SW 1271 (cell line): ENCODE results near the gene AFG1L.
"Not testable (repeated sequence)": the region's sequence is repeated elsewhere in the genome, so short reads cannot be mapped to it uniquely, and the experiment has no call there.

Experiments
- DNase-seq, 2 experiments: peaks; one replicate each; lab custom pipeline; 2025; lab: John Stamatoyannopoulos, UW

The AFG1L gene

GRCh38 chr6:108518714-108519576, 224.1 kb downstream of the AFG1L start:
- peak in 1 of 2 experiments; percentile 31 for DNase-seq

GRCh38 chr6:108521616-108522107, 226.8 kb downstream of the AFG1L start:
- DNase-seq = no peak

- no peak for DNase-seq
Observed at GRCh38 chr6:108523697-108524096, 228.8 kb downstream of the AFG1L start.

DNA sequence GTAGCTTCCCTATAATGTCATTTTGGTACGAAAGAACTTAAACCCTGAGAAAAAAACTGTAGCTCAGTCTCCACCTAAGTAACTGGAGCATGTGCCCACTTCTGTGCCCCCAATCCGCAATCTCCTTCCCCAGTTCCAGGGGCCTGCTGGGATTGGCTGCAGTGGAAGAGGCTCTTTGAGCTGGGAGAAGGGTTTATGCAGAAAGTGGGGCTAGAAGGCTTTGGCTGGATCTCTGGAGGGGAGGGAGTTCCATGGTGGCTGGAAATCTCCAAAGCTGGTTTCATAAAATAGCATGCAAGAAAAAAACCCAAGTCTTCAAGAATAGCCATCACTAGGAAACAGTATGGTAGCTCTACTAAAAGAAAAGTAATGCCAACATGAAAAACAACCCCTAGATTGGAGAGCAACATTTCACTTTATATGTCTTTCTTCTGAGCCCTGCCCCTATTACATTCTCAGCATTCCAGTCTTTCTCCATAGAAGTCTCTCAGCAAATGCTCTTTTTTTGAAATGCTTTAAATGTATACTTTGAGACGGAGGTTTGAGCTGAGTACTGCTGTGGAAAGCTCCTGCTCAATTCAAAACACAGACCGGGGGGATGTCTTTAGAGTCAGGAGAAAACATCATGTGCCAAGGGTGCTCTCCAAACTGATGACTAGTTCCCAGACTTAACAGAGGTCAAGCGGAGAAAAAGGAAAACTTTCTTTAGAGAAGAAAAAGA, 229.8 kb downstream of the AFG1L start:
- no peak for DNase-seq

DNA sequence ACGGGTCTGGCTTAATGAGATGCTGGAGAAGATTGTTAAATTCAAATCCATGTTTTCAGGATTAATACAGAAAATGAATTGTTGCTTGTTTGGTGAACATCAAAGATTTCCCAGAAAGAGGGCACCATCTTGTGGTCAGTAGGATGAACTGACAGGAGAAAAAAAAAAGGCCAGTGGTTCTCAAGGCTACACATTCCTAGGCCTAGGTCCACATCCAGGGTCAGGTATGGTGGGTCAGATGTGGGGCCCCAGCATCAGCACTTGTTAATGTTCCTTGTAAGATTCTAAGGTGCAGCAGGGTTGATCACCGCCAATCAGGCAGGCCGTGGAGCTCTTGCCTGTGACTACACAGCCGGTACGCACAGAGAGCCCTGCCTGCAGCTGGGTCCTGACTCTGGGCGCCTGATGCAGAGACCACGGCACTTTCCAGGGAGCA, 231.9 kb downstream of the AFG1L start:
- DNase-seq = peak in 1 of 2 experiments; percentile 54

- DNase-seq = no peak
Observed at GRCh38 chr6:108528878-108529277, 234.0 kb downstream of the AFG1L start.

GRCh38 chr6:108531332-108531731, 236.5 kb downstream of the AFG1L start:
- DNase-seq = no peak

DNA sequence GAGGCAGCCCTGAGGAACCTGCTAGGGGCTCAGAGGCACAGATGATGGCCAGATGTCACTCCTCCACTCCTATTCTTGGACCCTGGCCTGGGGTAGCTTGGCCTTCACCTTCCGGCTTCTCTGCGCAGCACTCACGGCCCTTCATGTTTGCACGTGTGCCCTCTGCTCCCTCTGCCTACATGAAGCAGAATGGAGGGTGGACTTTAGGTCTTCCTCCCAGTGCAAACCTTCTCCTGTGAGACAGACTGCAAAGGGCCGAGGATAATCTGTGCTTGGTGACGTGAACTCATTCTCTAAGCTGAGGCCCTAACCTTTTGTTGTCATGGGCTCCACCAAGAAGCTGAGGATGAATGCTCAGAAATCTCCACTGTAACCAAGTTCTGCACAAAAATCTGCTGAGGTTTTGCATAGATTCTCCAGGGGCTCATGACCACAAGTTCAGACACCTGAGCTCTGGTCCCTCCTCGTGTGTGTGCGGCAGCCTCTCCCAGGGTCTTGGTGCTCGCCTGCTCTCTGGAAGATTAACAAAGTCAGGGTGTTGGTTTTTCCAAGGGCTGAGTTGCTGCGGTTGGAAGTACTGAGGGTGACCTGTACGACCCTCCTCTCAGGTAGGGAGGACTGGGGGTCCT, 240.4 kb downstream of the AFG1L start:
- no peak for DNase-seq

DNA sequence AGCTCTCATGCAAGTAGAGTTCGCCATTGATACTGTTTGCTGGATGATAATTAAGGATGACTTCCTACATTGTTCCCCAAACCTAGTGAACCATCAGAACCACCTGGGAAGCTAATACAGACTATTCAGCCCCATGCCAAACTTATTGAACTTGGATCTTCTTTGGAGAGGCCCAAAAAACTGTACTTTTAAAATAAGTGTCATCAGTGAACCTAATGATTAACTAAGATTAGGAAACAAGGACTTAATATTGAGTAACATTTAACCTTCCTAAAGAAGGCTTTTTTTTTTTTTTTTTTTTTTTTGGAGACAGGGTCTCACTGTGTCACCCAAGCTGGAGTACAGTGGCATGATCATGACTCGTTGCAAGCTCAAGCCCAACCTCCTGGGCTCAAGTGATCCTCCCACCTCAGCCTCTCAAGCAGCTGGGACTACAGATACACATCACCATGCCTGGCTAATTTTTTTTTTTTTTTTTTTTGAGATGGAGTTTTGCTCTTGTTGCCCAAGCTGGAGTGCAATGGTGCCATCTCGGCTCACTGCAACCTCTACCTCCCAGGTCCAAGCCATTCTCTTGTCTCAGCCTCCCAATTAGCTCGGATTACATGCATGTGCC, 241.2 kb downstream of the AFG1L start:
- not testable (repeated sequence) for DNase-seq

DNA sequence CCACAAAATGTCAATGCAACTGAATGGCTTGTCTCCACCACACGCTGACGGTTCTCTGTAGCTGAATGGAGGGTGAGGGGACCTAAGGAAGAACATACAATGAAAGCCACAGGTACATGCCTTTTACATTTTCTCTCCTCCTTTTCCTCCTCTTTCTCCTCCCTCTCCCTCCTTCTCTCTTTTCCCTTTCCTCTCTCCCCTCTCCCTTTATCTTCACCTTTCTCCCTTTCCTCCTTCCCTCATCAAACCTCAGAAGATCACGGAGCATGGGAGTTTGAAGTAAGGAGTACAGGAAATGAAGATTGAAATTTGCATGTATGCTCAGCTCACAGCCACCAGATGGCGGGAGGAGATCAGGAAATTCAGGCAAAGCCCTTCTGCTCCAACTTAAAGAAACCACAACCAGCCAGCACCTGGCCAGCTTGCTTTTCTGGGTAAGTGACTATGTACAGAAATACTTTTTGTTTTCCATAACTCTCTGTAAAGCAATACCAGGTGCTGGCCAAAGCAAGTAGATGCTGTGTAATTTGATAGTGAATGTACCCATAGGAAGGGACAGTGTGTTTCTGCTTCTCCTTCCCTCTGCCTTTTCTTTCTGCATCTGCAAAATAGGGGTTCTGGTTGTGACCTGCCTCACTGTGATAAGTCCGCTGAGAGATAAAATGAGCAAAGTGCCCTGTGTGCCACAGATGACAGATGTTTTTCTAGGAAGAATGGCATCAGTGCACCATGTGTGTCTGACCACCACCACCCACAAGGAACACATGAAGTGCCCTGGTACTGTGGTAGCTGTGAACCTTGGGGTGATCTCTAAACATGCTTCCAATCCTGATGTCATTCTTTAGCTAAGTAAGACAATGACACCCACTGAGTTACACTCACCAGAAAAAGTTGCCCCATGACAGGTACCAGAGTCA, 247.2 kb downstream of the AFG1L start:
- DNase-seq = peak; percentile 17 to 68

DNA sequence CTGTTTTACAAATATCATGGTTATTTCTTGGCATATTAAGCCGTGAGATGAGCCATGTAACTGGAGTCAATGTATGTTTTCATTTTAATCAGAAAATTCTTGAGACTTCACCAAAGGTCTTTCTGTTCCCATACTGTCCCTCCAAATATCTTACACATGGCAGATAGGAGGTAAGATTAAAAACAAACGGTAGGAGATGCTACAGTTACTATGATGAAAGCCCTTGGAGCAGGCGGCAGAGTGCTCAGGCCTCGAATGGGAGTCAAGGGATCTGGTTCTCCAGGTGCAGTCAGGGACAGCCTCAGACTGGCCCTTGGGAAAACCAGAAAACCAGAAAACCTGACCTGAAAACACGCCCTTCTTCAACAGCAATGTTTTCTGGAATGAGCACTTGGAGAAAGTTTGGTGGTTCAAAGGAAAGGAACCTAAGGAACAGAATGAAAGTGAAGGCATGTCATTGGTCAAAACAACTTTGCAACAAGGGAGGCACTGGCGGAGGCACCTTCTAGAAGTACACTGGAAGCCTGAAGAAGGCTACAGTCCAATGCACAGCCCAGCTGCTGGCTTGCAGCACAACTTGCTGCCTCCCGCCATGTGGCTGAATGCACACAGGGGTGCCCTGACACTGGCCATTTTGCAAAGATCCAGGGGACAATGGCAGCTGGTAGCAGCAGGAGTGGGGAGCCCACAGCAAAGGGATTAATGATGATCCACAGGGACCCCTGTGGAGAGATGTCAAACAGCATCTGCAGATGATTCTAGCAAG, 248.5 kb downstream of the AFG1L start:
- DNase-seq = no peak

DNA sequence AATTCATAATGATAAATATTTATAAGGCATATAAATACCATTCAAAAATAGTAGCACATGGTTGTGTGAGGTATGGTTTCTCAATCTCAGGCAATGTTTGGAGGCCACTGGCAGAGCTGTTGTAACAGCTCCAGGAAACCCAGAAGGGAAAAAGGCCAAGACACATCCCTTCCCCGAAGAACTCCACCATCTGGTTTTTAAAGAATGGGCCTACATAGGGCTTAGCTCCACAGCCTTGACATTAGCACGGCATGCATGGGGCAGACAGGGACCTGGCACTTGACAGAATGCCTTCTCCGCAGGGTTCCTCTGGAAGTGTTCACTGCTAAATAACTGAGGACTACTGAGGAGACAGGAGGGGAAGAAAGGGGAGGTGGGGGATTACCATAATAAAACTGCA, 249.8 kb downstream of the AFG1L start:
- DNase-seq = no peak

- no peak for DNase-seq
Observed at GRCh38 chr6:108546079-108547049, 251.5 kb downstream of the AFG1L start.

DNA sequence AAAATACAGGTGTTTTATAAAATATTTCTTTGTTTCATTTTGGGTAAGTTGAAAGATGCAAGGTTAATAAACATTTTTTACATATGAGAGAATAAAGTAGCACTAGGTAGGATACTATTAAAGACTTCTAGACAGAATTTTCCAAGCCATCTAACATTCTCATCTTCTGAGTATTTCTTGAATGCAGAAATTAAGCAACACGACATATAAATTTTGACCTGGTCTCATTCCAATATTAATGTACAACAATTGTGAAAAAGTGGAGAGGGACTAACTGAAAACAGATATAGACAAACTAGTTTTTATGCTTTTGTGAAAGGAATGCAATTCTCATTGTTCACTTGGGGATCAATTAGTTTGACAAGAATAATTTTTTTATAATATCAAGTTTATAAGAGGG, 254.4 kb downstream of the AFG1L start:
- DNase-seq = no peak

DNA sequence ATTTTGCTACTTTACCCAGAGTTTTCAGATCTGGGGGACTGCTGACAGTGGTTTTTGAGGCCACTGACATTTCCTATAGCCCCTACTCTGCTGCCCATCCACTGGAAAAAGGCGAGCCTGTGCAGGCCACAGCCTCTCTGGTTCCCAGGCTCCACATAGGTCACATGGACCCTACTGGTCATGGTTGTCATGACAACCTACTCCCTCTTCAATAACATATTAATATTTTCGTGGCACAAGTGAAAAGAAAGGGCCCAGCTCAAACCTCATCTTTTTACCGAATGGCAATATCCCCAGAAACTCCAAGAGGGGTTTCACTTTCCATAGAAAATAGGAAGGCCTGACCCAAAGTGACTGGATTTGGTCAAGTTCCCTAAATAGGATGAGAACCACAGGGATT, 254.9 kb downstream of the AFG1L start:
- DNase-seq = no peak

DNA sequence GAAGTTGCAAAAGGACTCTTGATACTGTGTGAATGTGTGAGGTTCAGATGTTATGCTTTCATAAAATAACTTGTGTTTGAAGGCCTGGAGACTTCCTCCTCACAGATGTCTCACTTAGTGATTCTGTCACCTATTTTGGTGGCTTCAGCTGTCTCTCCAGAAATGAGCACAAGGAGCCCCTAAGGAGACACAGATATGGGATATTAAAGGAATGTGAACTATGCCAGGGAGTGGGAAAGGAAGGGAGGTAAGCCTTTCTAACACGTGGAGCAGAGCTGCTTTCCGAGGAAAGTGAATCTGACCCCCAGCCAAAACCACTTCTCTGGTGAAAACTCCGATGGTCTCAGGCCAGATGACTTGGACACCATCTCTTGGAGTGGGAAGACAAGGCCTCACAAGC, 255.4 kb downstream of the AFG1L start:
- DNase-seq = no peak

DNA sequence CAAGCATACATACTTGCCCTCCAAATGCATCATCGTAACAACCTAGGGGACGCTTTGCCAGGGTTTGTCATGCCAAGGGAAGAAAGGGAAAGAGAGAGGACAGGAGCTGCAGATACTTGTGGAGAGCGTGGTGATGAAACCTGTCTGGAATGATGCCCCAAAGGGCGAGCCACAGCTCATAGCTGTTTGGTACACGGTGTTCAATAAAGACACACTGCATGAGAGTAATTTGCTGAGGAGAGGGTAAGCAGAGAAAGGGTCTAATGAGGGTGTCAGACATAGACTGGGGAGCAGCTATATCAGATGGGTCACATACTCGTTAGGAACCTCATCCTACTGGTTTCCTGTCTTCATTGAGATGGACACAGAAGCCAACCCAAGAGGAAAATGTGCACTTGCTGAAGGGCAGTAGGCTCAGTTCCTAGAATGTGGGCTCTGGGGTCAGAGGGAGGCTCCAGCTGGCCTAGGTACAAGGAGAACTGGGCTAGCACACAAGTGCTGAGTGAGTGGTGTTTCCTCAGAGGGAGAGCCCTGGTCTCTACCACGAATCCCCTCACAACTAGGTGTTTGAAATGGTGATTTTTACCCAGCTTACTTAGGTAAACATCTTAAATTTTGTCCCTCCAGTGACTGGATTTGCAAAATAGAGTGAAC, 260.7 kb downstream of the AFG1L start:
- no peak for DNase-seq

DNA sequence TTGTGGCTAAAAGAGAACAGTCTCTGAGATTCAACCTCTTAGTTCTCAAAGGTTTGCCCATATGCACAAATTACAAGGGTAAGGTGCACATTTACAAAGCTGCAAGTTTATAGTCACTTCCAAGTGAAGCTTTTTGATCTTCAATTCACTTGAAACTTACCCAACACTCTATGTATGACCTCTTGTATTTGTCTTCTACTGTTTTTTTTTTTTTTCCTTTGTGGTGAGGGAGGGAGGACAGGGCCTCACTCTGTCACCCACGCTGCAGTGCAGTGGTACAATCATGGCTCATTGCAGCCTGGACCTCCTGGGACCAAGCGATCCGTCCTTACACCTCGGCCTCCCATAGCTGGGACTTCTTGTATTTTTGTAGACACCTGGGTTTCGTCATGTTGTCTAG, 261.4 kb downstream of the AFG1L start:
- DNase-seq = no peak
